Progenitor cell of endocrine pancreas (in vitro differentiated cells): Measurements from ENCODE around the gene SEC14L3. TPM values are rescaled to one million over a fixed set of nuclear protein-coding genes. Genes with fewer than 3 reads are reported as not detected.

Experiments used
- DNase-seq: peaks from one replicate; pipeline ENCODE4 v3.0.0; 2021; ENCODE audit warnings: low spot score; ENCODE audit not compliant: unreplicated experiment
- H3K27ac Mint-ChIP-seq: 2 replicates; pipeline ENCODE4 v1.8.0; 2021; ENCODE audit warnings: mild to moderate bottlenecking, moderate library complexity, mixed read lengths
- H3K27me3 Mint-ChIP-seq: 2 replicates; pipeline ENCODE4 v1.8.0; 2021; ENCODE audit warnings: mixed read lengths
- H3K36me3 Mint-ChIP-seq: 2 replicates; pipeline ENCODE4 v1.8.0; 2022; ENCODE audit warnings: mixed read lengths; ENCODE audit not compliant: insufficient read depth
- H3K4me1 Mint-ChIP-seq: 2 replicates; pipeline ENCODE4 v1.8.0; 2021; ENCODE audit warnings: low read depth, mixed read lengths
- H3K4me3 Mint-ChIP-seq: 2 replicates; pipeline ENCODE4 v1.8.0; 2021; ENCODE audit warnings: low read depth, mild to moderate bottlenecking, moderate library complexity, mixed read lengths
- H3K9me3 Mint-ChIP-seq: 2 replicates; pipeline ENCODE4 v1.8.0; 2021; ENCODE audit warnings: low read depth, mixed read lengths
- long read RNA-seq: library from polyadenylated mRNA; unstranded; transcript quantifications from one replicate; pipeline ENCODE4 v2.0.0, GENCODE V29; 2020
- total RNA-seq: library from RNA; stranded (reverse); gene quantifications from 2 replicates; pipeline ENCODE4 v1.2.1, GENCODE V29; 2021
- TF ChIP-seq, protein P1 (sequence below): fragments of 200-600 bp; sonication (generic); IDR thresholded peaks from one replicate; pipeline ENCODE4 v1.5.0; 2021; ENCODE audit warnings: antibody characterized with exemption, mild to moderate bottlenecking; ENCODE audit not compliant: unreplicated experiment

Gene SEC14L3
- total RNA-seq: not detected in 2 replicates
- long read RNA-seq: 0 reads

DNA sequence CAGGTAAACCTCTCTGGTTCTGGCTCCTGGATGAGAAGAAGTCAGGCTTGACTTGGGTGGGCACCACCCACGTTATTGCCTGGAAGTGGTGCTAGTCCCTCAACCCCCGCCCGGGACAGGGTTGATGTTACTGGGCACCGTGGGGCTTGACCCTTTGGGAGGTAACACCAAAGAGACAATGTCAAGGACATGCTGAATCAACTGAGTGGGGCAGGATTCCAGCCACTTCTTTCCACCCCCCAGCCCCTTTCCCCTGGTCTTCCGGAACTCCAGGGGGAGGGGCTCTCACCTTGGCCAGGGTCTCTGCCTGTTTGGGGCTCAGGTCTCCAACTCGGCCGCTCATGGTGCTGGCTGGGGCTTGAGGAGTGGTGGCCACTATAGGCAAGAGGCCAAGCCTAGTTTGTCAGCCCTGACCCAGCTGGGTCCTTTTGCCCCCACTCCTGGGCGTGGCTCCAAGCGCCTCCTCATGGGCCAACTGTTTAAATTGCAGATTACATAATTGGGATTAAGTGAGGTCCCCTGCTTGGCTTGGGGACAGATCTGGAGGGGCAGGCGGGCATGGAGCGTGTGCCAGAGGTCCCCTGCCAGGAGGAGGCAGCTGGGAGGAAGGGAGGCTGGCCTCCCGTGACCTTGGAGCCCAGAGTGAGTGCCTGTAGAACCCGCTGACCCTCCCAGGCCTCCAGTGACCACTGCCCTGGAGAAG lies at the start of gene SEC14L3:
SEC14L3 (minus strand) TSS at position 402 of the 703 bp plus-strand sequence; CDS start at position 343, 59 bp downstream.
- no peak for DNase-seq
- Mint-ChIP-seq H3K4me3 (no peak within 1 kb of the TSS), H3K36me3 (no peaks in the 10 kb centered on the region), H3K9me3 (no peaks in the 10 kb centered on the region), H3K4me1 (peaks cover 2% of the 10 kb centered on the region), H3K27ac (no peak within 1 kb of the TSS), H3K27me3 (peaks cover 13% of the 10 kb centered on the region)
- TF ChIP-seq, protein P1, sequence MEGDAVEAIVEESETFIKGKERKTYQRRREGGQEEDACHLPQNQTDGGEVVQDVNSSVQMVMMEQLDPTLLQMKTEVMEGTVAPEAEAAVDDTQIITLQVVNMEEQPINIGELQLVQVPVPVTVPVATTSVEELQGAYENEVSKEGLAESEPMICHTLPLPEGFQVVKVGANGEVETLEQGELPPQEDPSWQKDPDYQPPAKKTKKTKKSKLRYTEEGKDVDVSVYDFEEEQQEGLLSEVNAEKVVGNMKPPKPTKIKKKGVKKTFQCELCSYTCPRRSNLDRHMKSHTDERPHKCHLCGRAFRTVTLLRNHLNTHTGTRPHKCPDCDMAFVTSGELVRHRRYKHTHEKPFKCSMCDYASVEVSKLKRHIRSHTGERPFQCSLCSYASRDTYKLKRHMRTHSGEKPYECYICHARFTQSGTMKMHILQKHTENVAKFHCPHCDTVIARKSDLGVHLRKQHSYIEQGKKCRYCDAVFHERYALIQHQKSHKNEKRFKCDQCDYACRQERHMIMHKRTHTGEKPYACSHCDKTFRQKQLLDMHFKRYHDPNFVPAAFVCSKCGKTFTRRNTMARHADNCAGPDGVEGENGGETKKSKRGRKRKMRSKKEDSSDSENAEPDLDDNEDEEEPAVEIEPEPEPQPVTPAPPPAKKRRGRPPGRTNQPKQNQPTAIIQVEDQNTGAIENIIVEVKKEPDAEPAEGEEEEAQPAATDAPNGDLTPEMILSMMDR: no peak

DNA sequence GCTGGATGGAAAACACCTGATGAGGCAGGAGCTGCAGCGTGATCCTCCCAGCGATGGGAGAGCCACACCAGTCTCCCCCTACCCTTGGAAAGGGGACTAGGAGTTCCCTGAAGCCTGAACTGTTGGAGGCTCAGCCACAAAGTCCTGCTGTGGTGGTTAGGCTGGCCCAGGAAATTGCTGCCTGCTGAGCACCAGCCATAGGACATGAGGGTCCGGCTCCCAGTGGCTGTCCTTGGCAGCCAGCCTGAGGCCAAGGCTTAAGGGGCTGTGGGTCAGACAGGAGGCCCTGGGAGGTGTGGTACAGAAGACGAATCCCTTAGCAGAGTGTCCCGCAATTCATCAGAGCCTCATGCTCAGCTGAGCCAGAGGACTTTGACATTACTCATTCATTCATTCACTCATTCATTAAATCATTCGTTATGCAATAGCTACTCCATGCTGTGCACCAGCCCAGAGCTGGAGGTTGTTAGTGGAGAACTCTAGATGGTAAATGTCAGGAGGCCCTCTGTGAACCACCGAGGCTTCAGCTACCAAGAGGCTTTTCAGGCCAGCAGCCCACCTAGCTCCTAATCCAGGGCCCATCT lies 48.1 kb upstream of the SEC14L3 start:
- Mint-ChIP-seq H3K9me3 (peaks cover 2% of the 10 kb centered on the region), H3K27ac (no peak overlapping the region)

DNA sequence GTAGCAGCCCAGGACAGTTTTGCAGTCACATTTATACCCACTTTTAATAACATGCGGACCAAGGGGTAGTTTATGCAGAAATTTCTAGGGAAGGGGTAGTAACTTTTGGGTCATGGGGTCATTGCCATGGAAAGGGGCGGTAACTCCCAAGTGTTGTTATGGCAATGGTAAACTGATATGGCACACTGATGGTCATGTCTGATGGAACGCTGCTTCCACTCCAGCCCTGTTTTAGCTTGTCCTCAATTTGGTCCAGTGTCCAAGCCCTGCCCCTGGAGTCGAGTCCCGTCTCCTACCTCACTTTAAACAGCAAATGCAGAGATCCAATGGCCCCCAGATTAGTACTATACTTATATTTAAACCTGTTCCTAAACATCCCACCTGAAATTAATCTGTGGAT lies 44.9 kb upstream of the SEC14L3 start:
- DNase-seq: no peak
- H3K27me3 Mint-ChIP-seq: peaks cover 5% of the 10 kb centered on the region
- H3K9me3 Mint-ChIP-seq: peaks cover 5% of the 10 kb centered on the region
- H3K36me3 Mint-ChIP-seq: no peaks in the 10 kb centered on the region
- H3K4me1 Mint-ChIP-seq: no peaks in the 10 kb centered on the region
- H3K4me3 Mint-ChIP-seq: no peak overlapping the region
- H3K27ac Mint-ChIP-seq: no peak overlapping the region
- TF ChIP-seq, protein P1: no peak

More for the DNA sequence above, 48.1 kb upstream of the SEC14L3 start:
- Mint-ChIP-seq H3K4me3 (no peak overlapping the region), H3K36me3 (no peaks in the 10 kb centered on the region), H3K4me1 (no peaks in the 10 kb centered on the region), H3K27me3 (peaks cover 5% of the 10 kb centered on the region)
- no peak for DNase-seq
- TF ChIP-seq, protein P1: no peak

DNA sequence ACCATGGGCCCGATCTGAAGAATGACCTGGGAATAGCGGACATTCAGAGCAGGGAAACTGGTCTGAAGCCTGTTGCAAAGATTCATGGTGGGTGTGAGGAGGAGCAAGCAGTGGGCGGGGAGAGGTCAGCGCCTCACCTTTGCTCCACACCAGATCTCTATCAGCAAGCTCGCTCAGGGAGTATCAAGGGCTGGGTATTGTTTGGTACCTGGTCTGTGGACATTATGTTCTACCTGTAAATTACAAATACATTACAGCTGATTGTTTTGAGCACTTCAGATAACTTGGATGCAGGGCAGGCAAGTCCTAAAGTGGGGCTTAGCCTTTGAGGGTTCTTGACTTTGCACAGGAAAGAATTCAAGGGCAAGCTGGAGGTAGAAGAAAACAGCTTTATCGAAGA lies 44.5 kb upstream of the SEC14L3 start:
- TF ChIP-seq, protein P1: no peak
- no peaks in the 10 kb centered on the region for H3K36me3 Mint-ChIP-seq

DNA sequence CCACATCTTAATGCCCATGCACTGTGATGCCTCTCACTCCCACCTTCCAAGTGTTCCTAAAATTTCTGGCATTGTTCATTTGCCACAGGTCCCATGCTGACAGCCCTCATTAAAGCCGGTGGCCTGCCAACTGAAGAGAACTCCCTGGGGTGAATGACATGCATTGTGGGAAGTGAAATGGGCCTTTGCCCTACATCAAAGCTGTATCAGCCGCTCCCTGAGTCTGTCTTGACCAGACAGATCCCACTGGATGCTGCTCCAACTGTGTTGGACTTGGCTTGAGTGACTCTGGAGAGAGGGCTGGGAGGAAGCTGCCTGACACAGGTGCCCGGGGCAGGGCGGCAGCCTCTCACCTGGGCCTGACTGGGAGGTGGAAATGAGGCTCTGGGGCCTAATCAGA lies 42.4 kb upstream of the SEC14L3 start:
- peaks cover 3% of the 10 kb centered on the region for H3K27me3 Mint-ChIP-seq
- no peaks in the 10 kb centered on the region for H3K4me1 Mint-ChIP-seq
- TF ChIP-seq, protein P1: no peak
- no peak overlapping the region for H3K27ac Mint-ChIP-seq
- H3K36me3 Mint-ChIP-seq: no peaks in the 10 kb centered on the region
- no peak for DNase-seq
- H3K9me3 Mint-ChIP-seq: peaks cover 5% of the 10 kb centered on the region
- no peak overlapping the region for H3K4me3 Mint-ChIP-seq

More for the DNA sequence above, 44.5 kb upstream of the SEC14L3 start:
- H3K9me3 Mint-ChIP-seq: peaks cover 5% of the 10 kb centered on the region
- no peaks in the 10 kb centered on the region for H3K4me1 Mint-ChIP-seq
- no peak for DNase-seq
- peaks cover 5% of the 10 kb centered on the region for H3K27me3 Mint-ChIP-seq
- H3K27ac Mint-ChIP-seq: no peak overlapping the region
- no peak overlapping the region for H3K4me3 Mint-ChIP-seq
